ENCODE results near the gene TCF7L1. TPM values are rescaled to one million over a fixed set of nuclear protein-coding genes. Genes with fewer than 3 reads are reported as not detected.

TCF7L1 gene
- total and polyA plus RNA-seq, 11 donors, result 1.9 to 9.8 (median 6.3) TPM

GRCh38 chr2:85213901-85214512 is 80.8 kb downstream of the TCF7L1 start:
- Histone ChIP-seq H3K27ac (no peak overlapping the region), H3K9me3 (no peaks in the 10 kb centered on the region), H3K36me3 (no peaks in the 10 kb centered on the region), H3K27me3 (no peaks in the 10 kb centered on the region), H3K4me3 (no peak overlapping the region), H3K4me1 (peaks cover 0 to 48% (median 19%) of the 10 kb centered on the region in 12 donors)
- intact Hi-C loops (cut with DNase I), result loop anchor here in 1 of 10 donors (10.0 kb wide), 1 partner anchor 419 kb away; no protein-coding TSS in a partner anchor
- no peak for TF ChIP-seq POLR2A (IDR thresholded peaks at IDR 0.05)
- TF ChIP-seq CTCF (IDR thresholded peaks at IDR 0.05), result no peak
- DNase-seq (no peak), ATAC-seq (no peak)
- WGBS, 4 donors, result 84 to 88% (median 87%) methylated on average over 10 to 15 of the region's 15 CpGs

- 76 to 86% (median 81%) methylated on average over 9 of the region's 9 CpGs for WGBS, 4 donors
- no peak overlapping the region for H3K4me3 ChIP-seq
- DNase-seq, result no peak
- TF ChIP-seq CTCF (IDR thresholded peaks at IDR 0.05) (no peak), POLR2A (IDR thresholded peaks at IDR 0.05) (no peak)
- H3K27me3 ChIP-seq, result no peaks in the 10 kb centered on the region
- peaks cover 0 to 45% (median 19%) of the 10 kb centered on the region in 12 donors for H3K4me1 ChIP-seq
- H3K36me3 ChIP-seq, result no peaks in the 10 kb centered on the region
- peak overlapping the region in 1 of 12 donors; percentile 65 for H3K27ac ChIP-seq
- ATAC-seq, result no peak
- no peaks in the 10 kb centered on the region for H3K9me3 ChIP-seq
- intact Hi-C loops (cut with DNase I), result loop anchor here in 1 of 10 donors (10.0 kb wide), 1 partner anchor 420 kb away; no protein-coding TSS in a partner anchor
Measured at GRCh38 chr2:85215081-85215447, 81.9 kb downstream of the TCF7L1 start.

- H3K4me3 ChIP-seq, result no peak overlapping the region
- peaks cover 0 to 45% (median 19%) of the 10 kb centered on the region in 12 donors for H3K4me1 ChIP-seq
- WGBS, 4 donors, result 59 to 66% (median 63%) methylated on average over 18 of the region's 18 CpGs
- DNase-seq (peak in 1 of 5 donors; percentile 41), ATAC-seq (peak in 2 of 4 donors; percentile 55 to 62)
- H3K9me3 ChIP-seq, result no peaks in the 10 kb centered on the region
- no peak for TF ChIP-seq CTCF (IDR thresholded peaks at IDR 0.05)
- TF ChIP-seq POLR2A (IDR thresholded peaks at IDR 0.05), result no peak
- H3K27me3 ChIP-seq, result no peaks in the 10 kb centered on the region
- peak overlapping the region in 1 of 12 donors; percentile 65 for H3K27ac ChIP-seq
- no peaks in the 10 kb centered on the region for H3K36me3 ChIP-seq
- intact Hi-C loops (cut with DNase I), result loop anchor here in 1 of 10 donors (10.0 kb wide), 1 partner anchor 421 kb away; no protein-coding TSS in a partner anchor
Measured at GRCh38 chr2:85215448-85216401, 82.5 kb downstream of the TCF7L1 start.

- Histone ChIP-seq H3K4me3 (no peak overlapping the region), H3K36me3 (no peaks in the 10 kb centered on the region), H3K4me1 (peaks cover 0 to 45% (median 19%) of the 10 kb centered on the region in 12 donors), H3K27me3 (no peaks in the 10 kb centered on the region), H3K27ac (no peak overlapping the region), H3K9me3 (no peaks in the 10 kb centered on the region)
- no peak for ATAC-seq
- WGBS, 4 donors, result 56 to 65% (median 57%) methylated on average over 4 of the region's 4 CpGs
- no peak for DNase-seq
- intact Hi-C loops (cut with DNase I), result loop anchor here in 1 of 10 donors (10.0 kb wide), 1 partner anchor 422 kb away; no protein-coding TSS in a partner anchor
- TF ChIP-seq POLR2A (IDR thresholded peaks at IDR 0.05) (no peak), CTCF (IDR thresholded peaks at IDR 0.05) (no peak)
Measured at GRCh38 chr2:85216927-85217326, 83.7 kb downstream of the TCF7L1 start.
